K562 (cell line): ENCODE measurements around the gene DDOST.

ENCODE experiments used
- BACH1 ChIP-seq: fragments of 200-800 bp; sonication (Bioruptor generic); IDR thresholded peaks from 2 replicates; pipeline ENCODE4 v1.6.1; 2016; ENCODE audit warnings: missing genetic modification characterization, missing compliant biosample characterization
- GABPA ChIP-seq: fragments of 200-800 bp; sonication (Bioruptor generic); conservative IDR thresholded peaks from 2 replicates; pipeline ENCODE4 v1.6.1; 2016; ENCODE audit warnings: low read depth, missing genetic modification characterization, missing compliant biosample characterization
- MXI1 ChIP-seq: IDR thresholded peaks from 2 replicates; pipeline ENCODE4 v1.6.1; 2011; ENCODE audit warnings: low read depth, mild to moderate bottlenecking, improper control_type of control experiment, low read length
- ZBTB2 ChIP-seq: fragments of 450-650 bp; IDR thresholded peaks from 2 replicates; pipeline ENCODE4 v1.6.1; 2016; ENCODE audit warnings: antibody characterized with exemption
- ZC3H11A ChIP-seq: IDR thresholded peaks from 2 replicates; pipeline ENCODE4 v1.6.1; 2012; ENCODE audit warnings: low read depth, low read length, improper control_type of control experiment
- ZNF780A ChIP-seq: fragments of 250-450 bp; sonication (Bioruptor Pico); IDR thresholded peaks from 2 replicates; pipeline ENCODE4 v1.5.0; 2021; ENCODE audit warnings: mild to moderate bottlenecking
- TF ChIP-seq, protein P1 (sequence below), 3 experiments: IDR thresholded peaks in 2 of 3; conservative IDR thresholded peaks in 1 of 3; 2 replicates each; pipeline ENCODE4 v1.5.1; 2011 to 2012; ENCODE audit warnings: low read length in 3 of 3, mild to moderate bottlenecking in 3 of 3, control low read depth in 2 of 3, improper control_type of control experiment in 1 of 3, inconsistent platforms in 1 of 3, low read depth in 1 of 3, mixed read lengths in 1 of 3, moderate library complexity in 1 of 3; ENCODE audit not compliant: insufficient read depth in 2 of 3

DNA sequence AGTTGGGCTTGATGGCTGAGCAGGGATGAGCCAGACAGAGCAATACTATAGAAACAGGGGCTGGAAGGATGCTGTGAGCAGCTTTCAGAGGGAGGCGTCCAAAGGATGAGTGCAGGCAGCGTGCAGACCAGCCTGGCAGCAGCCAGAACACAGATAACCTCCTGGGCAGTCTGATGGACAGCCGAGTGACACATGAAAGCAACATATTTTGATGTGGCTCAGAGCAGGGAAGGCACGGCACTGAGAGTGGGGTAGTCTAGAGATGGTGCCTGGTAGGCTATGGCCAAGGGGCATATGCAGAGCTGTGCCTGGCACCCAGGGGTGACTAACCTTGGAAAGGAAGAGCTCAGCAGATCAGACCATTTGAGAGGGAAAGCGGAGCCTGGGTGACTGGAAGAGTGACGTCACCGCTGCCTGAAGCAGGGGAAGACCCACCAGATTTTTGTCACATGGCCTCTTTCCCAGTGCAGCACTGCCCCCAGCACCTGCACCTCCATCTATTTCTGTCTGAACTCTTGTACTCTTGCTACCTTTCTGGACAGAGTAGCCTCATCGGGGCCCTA lies 24.3 kb downstream of the DDOST start:
- TF ChIP-seq GABPA (no peak), ZNF780A (CRISPR knock-in tag) (no peak), MXI1 (no peak), ZBTB2 (no peak), BACH1 (no peak), ZC3H11A (no peak)
- TF ChIP-seq, protein P1, sequence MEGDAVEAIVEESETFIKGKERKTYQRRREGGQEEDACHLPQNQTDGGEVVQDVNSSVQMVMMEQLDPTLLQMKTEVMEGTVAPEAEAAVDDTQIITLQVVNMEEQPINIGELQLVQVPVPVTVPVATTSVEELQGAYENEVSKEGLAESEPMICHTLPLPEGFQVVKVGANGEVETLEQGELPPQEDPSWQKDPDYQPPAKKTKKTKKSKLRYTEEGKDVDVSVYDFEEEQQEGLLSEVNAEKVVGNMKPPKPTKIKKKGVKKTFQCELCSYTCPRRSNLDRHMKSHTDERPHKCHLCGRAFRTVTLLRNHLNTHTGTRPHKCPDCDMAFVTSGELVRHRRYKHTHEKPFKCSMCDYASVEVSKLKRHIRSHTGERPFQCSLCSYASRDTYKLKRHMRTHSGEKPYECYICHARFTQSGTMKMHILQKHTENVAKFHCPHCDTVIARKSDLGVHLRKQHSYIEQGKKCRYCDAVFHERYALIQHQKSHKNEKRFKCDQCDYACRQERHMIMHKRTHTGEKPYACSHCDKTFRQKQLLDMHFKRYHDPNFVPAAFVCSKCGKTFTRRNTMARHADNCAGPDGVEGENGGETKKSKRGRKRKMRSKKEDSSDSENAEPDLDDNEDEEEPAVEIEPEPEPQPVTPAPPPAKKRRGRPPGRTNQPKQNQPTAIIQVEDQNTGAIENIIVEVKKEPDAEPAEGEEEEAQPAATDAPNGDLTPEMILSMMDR (IDR thresholded peaks at IDR 0.05 in 2 of 3, conservative IDR thresholded peaks at IDR 0.05 in 1 of 3; ENCODE audit: insufficient read depth in 2 of 3, low read depth in 1 of 3, low read length in 3 of 3): no peak
